ENCODE results near the gene PHF3. TPM values are rescaled to one million over a fixed set of nuclear protein-coding genes. Genes with fewer than 3 reads are reported as not detected.

The PHF3 gene
- total RNA-seq, 1 experiment from 2014 or later = 21.8 TPM

Other genes with a start within 250 kb of the PHF3 start
- gene PTP4A1, start 63.3 kb upstream of the PHF3 start, total RNA-seq (2014; rRNA removed) = 29.9 and 45.7 TPM in 2 replicates

All from PC-3 (cell line).